HFFc6 (cell line): ENCODE data around the gene TEX28. TPM values are rescaled to one million over a fixed set of nuclear protein-coding genes. Genes with fewer than 3 reads are reported as not detected.

Experiments used
- DNase-seq: peaks from one replicate; pipeline ENCODE4 v3.0.0-alpha.2; 2018
- H3K27ac Mint-ChIP-seq: 2 replicates; pipeline ENCODE4 v1.8.0; 2020; ENCODE audit warnings: mild to moderate bottlenecking, mixed read lengths
- H3K27me3 Mint-ChIP-seq: 2 replicates; pipeline ENCODE4 v1.8.0; 2021; ENCODE audit warnings: mild to moderate bottlenecking, moderate library complexity, mixed read lengths; ENCODE audit not compliant: insufficient read depth
- H3K36me3 Mint-ChIP-seq: 2 replicates; pipeline ENCODE4 v1.8.0; 2021; ENCODE audit warnings: low read depth, mixed read lengths
- H3K4me1 Mint-ChIP-seq: 2 replicates; pipeline ENCODE4 v1.8.0; 2020; ENCODE audit warnings: low read depth, mixed read lengths
- H3K4me3 Mint-ChIP-seq: 2 replicates; pipeline ENCODE4 v1.8.0; 2020; ENCODE audit warnings: mild to moderate bottlenecking, moderate library complexity, mixed read lengths
- H3K9me3 Mint-ChIP-seq: 2 replicates; pipeline ENCODE4 v1.8.0; 2020; ENCODE audit warnings: mild to moderate bottlenecking, mixed read lengths
- total RNA-seq, 6 experiments: library from RNA; stranded (reverse); fragmentation: NEBNext Ultra II Directional; extraction: Animal tissue kit (Norgen Biotek cat#: 25700); gene quantifications; 2 replicates in 1 of 6; 3 replicates in 5 of 6; pipeline ENCODE4 v1.2.3, GENCODE V29; 2021
- TF ChIP-seq, protein P1 (sequence below): fragments of 200-600 bp; sonication (generic); IDR thresholded peaks from 2 replicates; pipeline ENCODE4 v1.5.0; 2021; ENCODE audit warnings: antibody characterized with exemption, mild to moderate bottlenecking

TEX28 gene
- total RNA-seq, 6 experiments from 2014 or later = not detected

DNA sequence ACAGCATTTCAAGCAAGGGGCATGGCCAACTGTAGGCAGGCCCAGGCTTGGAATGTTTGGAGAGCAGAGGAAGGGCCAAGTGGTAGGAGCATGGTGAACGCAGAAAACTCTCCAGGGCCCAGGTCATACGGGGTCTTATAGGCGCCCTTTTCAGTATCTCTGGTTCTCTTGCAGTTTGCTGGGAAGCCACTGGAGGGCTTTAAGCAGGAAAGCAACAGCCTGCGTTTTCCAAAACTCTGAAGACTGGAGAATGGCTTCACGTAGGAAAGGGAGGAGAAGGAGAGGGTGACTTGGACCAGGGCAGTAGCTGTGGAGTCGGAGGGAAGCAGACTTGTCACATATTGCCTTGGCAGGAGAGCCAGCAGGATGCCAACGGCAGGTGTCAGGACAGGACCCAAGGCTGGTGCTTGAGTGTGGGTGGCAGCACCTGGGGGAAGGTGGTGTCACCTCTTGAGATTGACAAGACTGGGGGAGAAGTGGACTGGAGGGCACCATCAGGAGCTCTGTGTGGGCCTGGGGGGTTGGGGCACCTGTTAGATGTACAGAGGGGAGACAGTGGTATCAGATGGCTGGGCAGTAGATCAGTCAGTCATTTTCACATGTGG, 22.6 kb upstream of the TEX28 start:
- Mint-ChIP-seq H3K4me1 (peaks cover 9% of the 10 kb centered on the region; the same call in 1 of the 2 replicates), H3K36me3 (no peaks in the 10 kb centered on the region), H3K4me3 (no peak overlapping the region), H3K9me3 (no peaks in the 10 kb centered on the region), H3K27ac (no peak overlapping the region), H3K27me3 (peaks cover 24% of the 10 kb centered on the region)
- TF ChIP-seq, protein P1, sequence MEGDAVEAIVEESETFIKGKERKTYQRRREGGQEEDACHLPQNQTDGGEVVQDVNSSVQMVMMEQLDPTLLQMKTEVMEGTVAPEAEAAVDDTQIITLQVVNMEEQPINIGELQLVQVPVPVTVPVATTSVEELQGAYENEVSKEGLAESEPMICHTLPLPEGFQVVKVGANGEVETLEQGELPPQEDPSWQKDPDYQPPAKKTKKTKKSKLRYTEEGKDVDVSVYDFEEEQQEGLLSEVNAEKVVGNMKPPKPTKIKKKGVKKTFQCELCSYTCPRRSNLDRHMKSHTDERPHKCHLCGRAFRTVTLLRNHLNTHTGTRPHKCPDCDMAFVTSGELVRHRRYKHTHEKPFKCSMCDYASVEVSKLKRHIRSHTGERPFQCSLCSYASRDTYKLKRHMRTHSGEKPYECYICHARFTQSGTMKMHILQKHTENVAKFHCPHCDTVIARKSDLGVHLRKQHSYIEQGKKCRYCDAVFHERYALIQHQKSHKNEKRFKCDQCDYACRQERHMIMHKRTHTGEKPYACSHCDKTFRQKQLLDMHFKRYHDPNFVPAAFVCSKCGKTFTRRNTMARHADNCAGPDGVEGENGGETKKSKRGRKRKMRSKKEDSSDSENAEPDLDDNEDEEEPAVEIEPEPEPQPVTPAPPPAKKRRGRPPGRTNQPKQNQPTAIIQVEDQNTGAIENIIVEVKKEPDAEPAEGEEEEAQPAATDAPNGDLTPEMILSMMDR = peak; percentile 63
- no peak for DNase-seq

DNA sequence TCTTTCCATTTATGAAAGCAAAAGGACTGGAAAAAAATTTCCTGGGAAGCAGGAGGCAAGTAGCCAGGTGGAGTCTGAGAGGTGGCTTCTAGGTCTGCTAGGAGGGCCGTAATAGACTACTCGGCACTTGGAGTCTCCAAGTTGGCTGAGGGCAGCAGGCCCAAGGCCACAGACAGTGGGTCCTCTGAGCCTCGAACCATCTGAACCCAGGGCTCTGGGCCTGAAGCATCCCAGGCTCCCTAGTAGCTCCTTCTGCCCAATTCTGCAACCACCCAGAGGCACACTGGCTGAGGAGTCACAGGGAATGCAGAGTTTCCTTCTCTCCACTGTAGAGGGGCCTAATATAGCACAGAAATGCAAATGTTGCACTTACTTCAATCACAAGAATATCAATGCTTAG, 20.5 kb upstream of the TEX28 start:
- peaks cover 9% of the 10 kb centered on the region; the same call in 1 of the 2 replicates for H3K4me1 Mint-ChIP-seq
- no peaks in the 10 kb centered on the region for H3K36me3 Mint-ChIP-seq
- DNase-seq = no peak
- H3K9me3 Mint-ChIP-seq = no peaks in the 10 kb centered on the region
- no peak overlapping the region for H3K27ac Mint-ChIP-seq
- TF ChIP-seq, protein P1 = no peak
- H3K4me3 Mint-ChIP-seq = no peak overlapping the region
- peaks cover 22% of the 10 kb centered on the region for H3K27me3 Mint-ChIP-seq

DNA sequence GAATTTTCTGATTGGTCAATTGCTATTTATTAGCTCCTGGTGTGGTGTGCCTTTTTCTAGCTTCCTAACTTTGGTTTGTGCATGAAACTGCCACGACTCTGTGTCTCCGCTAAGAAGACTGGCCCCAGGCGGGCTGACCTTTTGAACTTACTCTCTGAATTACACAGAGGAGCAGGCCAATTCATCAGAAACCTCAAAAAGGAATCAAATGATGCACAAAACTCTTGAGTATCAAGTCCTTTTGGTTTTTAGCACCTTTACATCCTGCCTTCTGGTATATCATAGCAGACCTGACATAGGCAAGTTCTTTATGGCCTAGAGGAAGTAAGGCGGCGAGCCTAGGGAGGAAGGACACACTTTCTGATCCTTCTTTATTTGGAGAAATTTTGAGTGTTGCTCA, 18.2 kb upstream of the TEX28 start:
- Mint-ChIP-seq H3K4me3 (no peak overlapping the region), H3K27me3 (peaks cover 8% of the 10 kb centered on the region), H3K36me3 (no peaks in the 10 kb centered on the region), H3K9me3 (no peaks in the 10 kb centered on the region), H3K4me1 (peaks cover 9% of the 10 kb centered on the region; the same call in 1 of the 2 replicates), H3K27ac (no peak overlapping the region)
- TF ChIP-seq, protein P1 = no peak
- DNase-seq = no peak

DNA sequence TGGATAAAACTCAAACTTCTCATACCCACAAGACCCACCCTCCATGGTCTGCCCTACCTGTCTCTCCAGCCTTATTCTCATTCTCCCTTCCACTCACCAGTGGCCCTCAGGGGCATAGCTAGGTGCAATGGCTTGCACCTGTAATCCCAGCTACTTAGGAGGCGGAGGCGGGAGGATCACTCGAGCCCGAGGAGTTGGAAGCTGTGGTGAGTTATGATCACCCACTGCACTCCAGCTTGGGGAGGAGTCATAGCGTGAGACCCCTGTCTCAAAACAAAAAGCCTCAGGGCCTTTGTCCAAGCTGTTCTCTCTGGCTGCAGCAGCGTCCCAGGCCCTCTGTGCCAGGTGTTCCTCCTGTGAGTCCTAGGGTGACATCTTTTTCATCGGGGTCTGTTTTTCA, 17.2 kb upstream of the TEX28 start:
- Mint-ChIP-seq H3K9me3 (no peaks in the 10 kb centered on the region), H3K36me3 (no peaks in the 10 kb centered on the region), H3K4me1 (peaks cover 9% of the 10 kb centered on the region; the same call in 1 of the 2 replicates), H3K4me3 (no peak overlapping the region), H3K27me3 (peaks cover 8% of the 10 kb centered on the region), H3K27ac (no peak overlapping the region)
- no peak for DNase-seq
- TF ChIP-seq, protein P1 = no peak

DNA sequence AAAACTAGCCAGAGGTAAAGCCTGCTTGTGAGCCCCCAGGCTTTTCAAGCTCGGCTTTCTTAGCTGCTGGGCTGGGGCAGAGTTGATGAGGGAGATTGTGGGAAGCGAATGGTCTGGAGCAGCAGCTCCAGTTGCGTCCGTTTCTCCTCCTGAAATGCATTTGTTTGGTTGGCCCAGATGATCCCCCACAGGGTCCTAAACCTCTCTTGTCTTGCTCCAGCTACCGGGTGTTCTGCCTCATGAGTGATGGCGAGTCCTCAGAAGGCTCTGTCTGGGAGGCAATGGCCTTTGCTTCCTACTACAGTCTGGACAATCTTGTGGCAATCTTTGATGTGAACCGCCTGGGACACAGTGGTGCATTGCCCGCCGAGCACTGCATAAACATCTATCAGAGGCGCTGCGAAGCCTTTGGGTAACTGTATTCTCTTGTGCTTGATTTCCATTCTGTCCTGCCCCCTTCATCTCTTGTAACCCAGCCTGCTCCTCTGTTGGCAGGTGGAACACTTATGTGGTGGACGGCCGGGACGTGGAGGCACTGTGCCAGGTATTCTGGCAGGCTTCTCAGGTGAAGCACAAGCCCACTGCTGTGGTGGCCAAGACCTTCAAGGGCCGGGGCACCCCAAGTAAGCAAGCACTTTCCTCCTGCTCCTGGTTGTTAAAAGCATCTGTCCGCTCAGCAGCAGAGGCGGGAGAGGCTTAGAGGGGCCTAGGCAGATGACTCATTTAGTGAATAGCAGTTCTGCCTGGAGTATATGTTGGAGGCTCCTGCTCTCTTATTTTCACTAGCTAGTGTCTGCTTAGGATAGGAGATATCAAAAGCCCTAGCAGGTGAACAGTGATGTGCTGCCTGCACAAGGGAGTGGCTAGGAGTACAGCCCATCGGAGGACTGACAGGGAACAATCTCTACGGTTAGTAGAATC, 16.0 kb upstream of the TEX28 start:
- H3K4me3 Mint-ChIP-seq = no peak overlapping the region
- no peaks in the 10 kb centered on the region for H3K36me3 Mint-ChIP-seq
- no peak overlapping the region for H3K27ac Mint-ChIP-seq
- TF ChIP-seq, protein P1 = no peak
- DNase-seq = no peak
- peaks cover 8% of the 10 kb centered on the region for H3K27me3 Mint-ChIP-seq
- H3K4me1 Mint-ChIP-seq = peaks cover 9% of the 10 kb centered on the region; the same call in 1 of the 2 replicates
- no peaks in the 10 kb centered on the region for H3K9me3 Mint-ChIP-seq
